Colonic mucosa (tissue), 4 donors: ENCODE data around the gene NCAPD3. TPM values are rescaled to one million over a fixed set of nuclear protein-coding genes. Genes with fewer than 3 reads are reported as not detected.
"Not testable (repeated sequence)": the region's sequence is repeated elsewhere in the genome, so short reads cannot be mapped to it uniquely, and the experiment has no call there.

Source experiments
- DNase-seq: peaks from one replicate; pipeline ENCODE4 v3.0.0-alpha.2; 2020
- H3K27ac ChIP-seq: fragments of 200-600 bp; one replicate; pipeline ENCODE4 v1.8.0; 2021
- H3K27me3 ChIP-seq: fragments of 200-600 bp; one replicate; pipeline ENCODE4 v1.8.0; 2021
- H3K36me3 ChIP-seq: fragments of 200-600 bp; one replicate; pipeline ENCODE4 v1.8.0; 2021
- H3K4me1 ChIP-seq: fragments of 200-600 bp; one replicate; pipeline ENCODE4 v1.8.0; 2021; ENCODE audit warnings: mild to moderate bottlenecking
- H3K4me3 ChIP-seq: fragments of 200-600 bp; one replicate; pipeline ENCODE4 v1.8.0; 2021
- H3K9ac ChIP-seq, 2 donors: one replicate each; pipeline ENCODE4 v1.7.0; 2013; ENCODE audit warnings: control low read depth in 2 of 2, low read depth in 2 of 2, low read length in 2 of 2
- H3K9me3 ChIP-seq: fragments of 200-600 bp; one replicate; pipeline ENCODE4 v1.8.0; 2021
- intact Hi-C: fragments of 100-400 bp; cut with DNase I; formaldehyde crosslinking; loops from one replicate; pipeline ENCODE4 v1.14.1; 2022
- total RNA-seq, 2 donors: library from RNA; stranded (reverse); fragmentation: NEBNext Ultra II Directional in 1 of 2; extraction: Animal tissue kit (Norgen Biotek cat#: 25700) in 1 of 2; gene quantifications; one replicate each; pipeline ENCODE4 v1.2.1, GENCODE V29; 2021
- TF ChIP-seq, protein P1 (sequence below): fragments of 200-600 bp; IDR thresholded peaks from one replicate; pipeline ENCODE4 v1.8.0; 2022; ENCODE audit warnings: antibody characterized with exemption, mild to moderate bottlenecking
- donor health status: healthy.
- donor health status: DM: no; HTN: no; CAD: no.
- donor health status: DM: no; HTN: no; CAD: no.

The NCAPD3 gene
- total RNA-seq, 2 donors from 2014 or later = 12.9 to 45.0 TPM

DNA sequence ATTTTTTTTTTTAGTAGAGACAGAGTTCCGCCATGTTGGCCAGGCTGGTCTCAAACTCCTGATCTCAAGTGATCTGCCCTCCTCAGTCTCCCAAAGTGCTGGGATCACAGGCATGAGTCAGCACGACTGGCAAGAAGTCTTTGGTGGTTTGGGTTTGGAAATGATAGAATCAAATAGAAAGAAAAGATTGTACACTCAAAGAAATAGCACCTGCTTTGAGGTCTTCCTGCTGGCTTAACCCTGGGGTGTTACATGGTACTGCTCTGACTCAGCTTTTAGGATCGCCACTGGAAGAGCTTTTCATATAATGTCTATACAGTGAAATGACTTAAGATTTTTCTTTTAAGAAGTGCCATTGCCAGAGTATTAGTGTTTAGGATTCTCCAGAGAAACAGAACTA is 104.7 kb downstream of the NCAPD3 start:
- Histone ChIP-seq H3K9ac (no peak overlapping the region), H3K27ac (peak overlapping the region; percentile 61), H3K9me3 (no peaks in the 10 kb centered on the region), H3K27me3 (peaks cover 4% of the 10 kb centered on the region), H3K36me3 (no peaks in the 10 kb centered on the region), H3K4me1 (no peaks in the 10 kb centered on the region), H3K4me3 (no peak overlapping the region)
- no peak for DNase-seq
- intact Hi-C loops = no loop called here
- TF ChIP-seq, protein P1, sequence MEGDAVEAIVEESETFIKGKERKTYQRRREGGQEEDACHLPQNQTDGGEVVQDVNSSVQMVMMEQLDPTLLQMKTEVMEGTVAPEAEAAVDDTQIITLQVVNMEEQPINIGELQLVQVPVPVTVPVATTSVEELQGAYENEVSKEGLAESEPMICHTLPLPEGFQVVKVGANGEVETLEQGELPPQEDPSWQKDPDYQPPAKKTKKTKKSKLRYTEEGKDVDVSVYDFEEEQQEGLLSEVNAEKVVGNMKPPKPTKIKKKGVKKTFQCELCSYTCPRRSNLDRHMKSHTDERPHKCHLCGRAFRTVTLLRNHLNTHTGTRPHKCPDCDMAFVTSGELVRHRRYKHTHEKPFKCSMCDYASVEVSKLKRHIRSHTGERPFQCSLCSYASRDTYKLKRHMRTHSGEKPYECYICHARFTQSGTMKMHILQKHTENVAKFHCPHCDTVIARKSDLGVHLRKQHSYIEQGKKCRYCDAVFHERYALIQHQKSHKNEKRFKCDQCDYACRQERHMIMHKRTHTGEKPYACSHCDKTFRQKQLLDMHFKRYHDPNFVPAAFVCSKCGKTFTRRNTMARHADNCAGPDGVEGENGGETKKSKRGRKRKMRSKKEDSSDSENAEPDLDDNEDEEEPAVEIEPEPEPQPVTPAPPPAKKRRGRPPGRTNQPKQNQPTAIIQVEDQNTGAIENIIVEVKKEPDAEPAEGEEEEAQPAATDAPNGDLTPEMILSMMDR = no peak

DNA sequence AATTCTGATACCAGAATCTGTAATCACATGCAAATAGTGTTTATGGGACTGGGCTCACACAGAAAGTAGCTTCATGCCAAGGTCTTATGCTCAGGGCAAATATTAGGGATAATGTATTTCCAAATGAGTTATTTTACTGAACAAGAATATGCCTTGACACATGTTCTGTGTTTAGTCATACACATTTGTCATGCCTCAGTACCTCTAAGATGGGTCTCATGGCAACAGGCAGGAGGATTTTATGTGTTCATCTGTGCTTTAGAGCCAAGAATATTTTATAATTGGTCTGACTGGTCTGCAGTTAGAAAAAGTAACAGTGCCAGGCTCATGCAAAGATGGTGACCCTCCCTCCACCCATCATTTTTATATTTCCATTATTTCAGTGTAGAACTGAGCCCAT is 105.8 kb downstream of the NCAPD3 start:
- Histone ChIP-seq H3K4me3 (no peak overlapping the region), H3K27me3 (no peaks in the 10 kb centered on the region), H3K4me1 (no peaks in the 10 kb centered on the region), H3K36me3 (no peaks in the 10 kb centered on the region), H3K9me3 (no peaks in the 10 kb centered on the region), H3K9ac (no peak overlapping the region), H3K27ac (no peak overlapping the region)
- TF ChIP-seq, protein P1 = no peak
- intact Hi-C loops = no loop called here
- no peak for DNase-seq

DNA sequence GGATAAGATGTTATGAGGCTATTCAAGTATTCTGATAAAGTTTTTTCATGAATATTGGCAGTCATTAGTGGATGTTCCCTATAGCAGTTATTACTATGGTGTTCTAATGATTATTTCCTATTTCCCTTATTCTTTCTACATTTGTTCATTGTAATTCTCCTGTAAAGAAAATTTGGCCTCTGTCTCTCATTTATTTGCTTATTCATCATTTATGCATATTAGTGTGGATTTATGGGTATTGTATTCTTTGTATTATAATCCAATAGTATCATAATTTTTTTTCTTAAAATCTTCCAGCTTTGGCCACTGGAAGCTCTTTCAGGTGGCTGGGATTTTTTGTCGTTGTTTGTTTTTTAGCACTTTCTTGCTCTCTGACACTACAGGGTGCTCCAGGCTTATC is 107.6 kb downstream of the NCAPD3 start:
- no peak overlapping the region for H3K4me3 ChIP-seq
- no peaks in the 10 kb centered on the region for H3K36me3 ChIP-seq
- H3K9me3 ChIP-seq = no peaks in the 10 kb centered on the region
- no peak for DNase-seq
- intact Hi-C loops = no loop called here
- no peaks in the 10 kb centered on the region for H3K27me3 ChIP-seq
- TF ChIP-seq, protein P1 = no peak
- H3K4me1 ChIP-seq = no peaks in the 10 kb centered on the region
- H3K27ac ChIP-seq = no peak overlapping the region
- no peak overlapping the region for H3K9ac ChIP-seq

DNA sequence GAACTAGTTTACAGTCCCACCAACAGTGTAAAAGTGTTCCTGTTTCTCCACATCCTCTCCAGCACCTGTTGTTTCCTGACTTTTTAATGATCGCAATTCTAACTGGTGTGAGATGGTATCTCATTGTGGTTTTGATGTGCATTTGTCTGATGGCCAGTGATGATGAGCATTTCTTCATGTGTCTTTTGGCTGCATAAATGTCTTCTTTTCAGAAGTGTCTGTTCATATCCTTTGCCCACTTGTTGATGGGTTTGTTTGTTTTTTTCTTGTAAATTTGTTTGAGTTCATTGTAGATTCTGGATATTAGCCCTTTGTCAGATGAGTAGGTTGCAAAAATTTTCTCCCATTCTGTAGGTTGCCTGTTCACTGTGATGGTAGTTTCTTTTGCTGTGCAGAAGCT is 110.0 kb downstream of the NCAPD3 start:
- H3K27me3 ChIP-seq, H3K36me3 ChIP-seq, H3K4me1 ChIP-seq, H3K9me3 ChIP-seq, H3K4me3 ChIP-seq, intact Hi-C loops, H3K27ac ChIP-seq, H3K9ac ChIP-seq, DNase-seq: not testable (repeated sequence)

DNA sequence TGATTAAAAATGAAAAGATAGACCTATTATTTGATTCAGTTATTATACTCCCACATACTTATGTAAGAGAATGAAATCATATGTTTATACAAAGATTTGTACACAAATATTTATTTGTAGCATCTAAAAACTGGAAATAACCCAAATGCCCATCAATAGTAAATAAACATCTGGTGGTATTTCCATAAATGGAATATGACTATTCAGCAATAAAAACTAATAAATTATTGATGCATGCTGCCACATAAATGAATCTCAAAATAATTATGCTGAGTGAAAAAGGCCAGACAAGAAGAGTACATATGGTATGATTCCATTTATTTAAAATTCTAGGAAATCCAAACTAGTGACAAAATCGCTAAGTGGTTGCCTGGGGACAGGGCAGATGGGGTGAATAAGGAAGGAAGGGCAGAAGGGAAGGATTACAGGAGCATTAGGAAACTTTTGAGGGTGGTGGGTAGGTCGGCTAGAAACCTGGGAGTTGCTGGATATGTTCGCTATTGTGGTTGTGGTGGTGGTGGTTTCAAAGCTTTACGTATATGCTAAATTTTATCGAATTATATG is 113.4 kb downstream of the NCAPD3 start:
- TF ChIP-seq, protein P1 = no peak
- Histone ChIP-seq H3K9ac (no peak overlapping the region), H3K27me3 (no peaks in the 10 kb centered on the region), H3K4me1 (no peaks in the 10 kb centered on the region), H3K27ac (no peak overlapping the region), H3K4me3 (no peak overlapping the region), H3K36me3 (no peaks in the 10 kb centered on the region), H3K9me3 (no peaks in the 10 kb centered on the region)
- DNase-seq = no peak
- intact Hi-C loops = no loop called here

Other genes starting within 250 kb of the NCAPD3 start
- gene JAM3, start 154.9 kb downstream of the NCAPD3 start, total RNA-seq = 10 to 100 TPM in 1 of 2 donors, 1 to 10 TPM in 1; 3.5 to 14.5 TPM
- 10 to 100 TPM; 41.4 to 47.4 TPM for gene VPS26B, start 704 bp upstream of the NCAPD3 start, total RNA-seq
- 10 to 100 TPM; 36.5 to 38.2 TPM for gene THYN1, start 29.4 kb upstream of the NCAPD3 start, total RNA-seq
- gene ACAD8, start 29.6 kb upstream of the NCAPD3 start, total RNA-seq = 10 to 100 TPM; 27.5 to 30.2 TPM
- under 1 TPM in 1 of 2 donors, not detected in 1; 0.15 TPM for gene GLB1L3, start 52.4 kb upstream of the NCAPD3 start, total RNA-seq
- 10 to 100 TPM; 27.2 to 31.3 TPM for gene GLB1L2, start 108.0 kb upstream of the NCAPD3 start, total RNA-seq
- under 1 TPM in 1 of 2 donors, not detected in 1; 0.13 TPM for gene B3GAT1, start 188.3 kb upstream of the NCAPD3 start, total RNA-seq